A549 (cell line): Measurements from ENCODE around the gene SCGB1A1. TPM values are rescaled to one million over a fixed set of nuclear protein-coding genes. Genes with fewer than 3 reads are reported as not detected.

Experiments
- ATAC-seq, 2 experiments: fragments of 200-7000 bp in 1 of 2; fragments of >200 bp in 1 of 2; cut with Nextera tagmentation in 1 of 2; cut with Tn5 transposase in 1 of 2; 3 replicates each; pipeline versions ENCODE4 v1.8.0 to v1.9.1; 2018 to 2020; ENCODE audit warnings: mild to moderate bottlenecking in 1 of 2, moderate library complexity in 1 of 2
- CTCF ChIA-PET: fragments of 300-600 bp; sonication (Branson Sonifier 250); formaldehyde crosslinking; extraction: SDS; loops from one replicate; lab custom pipeline; 2021; ENCODE audit warnings: antibody characterized with exemption, inconsistent platforms; lab: Yijun Ruan, JAX
- POLR2A ChIA-PET: fragments of 350-600 bp; formaldehyde crosslinking; extraction: SDS; loops from one replicate; lab custom pipeline; 2021; ENCODE audit warnings: antibody characterized with exemption, inconsistent platforms; lab: Yijun Ruan, JAX
- DNase-seq, 2 experiments: peaks; one replicate each; pipeline versions ENCODE4 v3.0.0 to v3.0.0-alpha.2; 2011 to 2016; ENCODE audit warnings: low read depth in 1 of 2, low spot score in 1 of 2
- FAIRE-seq: peaks from 2 replicates; lab custom pipeline; 2011; peaks lifted over from hg19 to GRCh38; lab: Jason Lieb, UNC
- H3K27ac ChIP-seq, 2 experiments: fragments of >200 bp; sonication (Bioruptor Twin); formaldehyde crosslinking; 3 replicates each; pipeline ENCODE4 v1.5.1; 2016 to 2017
- H3K4me1 ChIP-seq: fragments of >200 bp; sonication (Bioruptor Twin); formaldehyde crosslinking; 3 replicates; pipeline ENCODE4 v1.6.1; 2016
- H3K4me2 ChIP-seq: fragments of >200 bp; sonication (Bioruptor Twin); formaldehyde crosslinking; 3 replicates; pipeline ENCODE4 v1.6.1; 2016
- H3K4me3 ChIP-seq: fragments of >200 bp; sonication (Bioruptor Twin); formaldehyde crosslinking; 3 replicates; pipeline ENCODE4 v1.5.1; 2016
- H3K9me3 ChIP-seq: fragments of >200 bp; sonication (Bioruptor Twin); formaldehyde crosslinking; 3 replicates; pipeline ENCODE4 v1.6.1; 2016
- BHLHE40 ChIP-seq: IDR thresholded peaks from 2 replicates; pipeline ENCODE4 v1.6.1; 2012; ENCODE audit warnings: low read depth, low read length, inconsistent platforms
- CBX2 ChIP-seq: fragments of 200-600 bp; sonication (generic); IDR thresholded peaks from 2 replicates; pipeline ENCODE4 v1.6.1; 2016; ENCODE audit warnings: low read depth, mild to moderate bottlenecking, borderline replicate concordance
- EHF ChIP-seq: fragments of 250-450 bp; sonication (Bioruptor Pico); IDR thresholded peaks from 2 replicates; pipeline ENCODE4 v1.5.0; 2020; ENCODE audit warnings: mild to moderate bottlenecking
- ESRRA ChIP-seq: fragments of 150-350 bp; IDR thresholded peaks from 2 replicates; pipeline ENCODE4 v1.6.1; 2014; ENCODE audit warnings: mild to moderate bottlenecking, low read length, borderline replicate concordance
- FOSL2 ChIP-seq, 2 experiments: fragments of 450-650 bp in 1 of 2; fragments of >200 bp in 1 of 2; sonication (Bioruptor Twin) in 1 of 2; formaldehyde crosslinking; IDR thresholded peaks; 2 replicates each; pipeline versions ENCODE4 v1.5.0 to v1.6.1; 2016 to 2020; ENCODE audit warnings: mild to moderate bottlenecking in 1 of 2, moderate library complexity in 1 of 2
- JUNB ChIP-seq: fragments of >200 bp; sonication (Bioruptor Twin); formaldehyde crosslinking; IDR thresholded peaks from 2 replicates; pipeline ENCODE4 v1.6.1; 2016
- MAZ ChIP-seq: fragments of 150-350 bp; IDR thresholded peaks from 2 replicates; pipeline ENCODE4 v1.6.1; 2014; ENCODE audit warnings: antibody characterized with exemption, low read depth, low read length, borderline replicate concordance
- PHF8 ChIP-seq: fragments of 200-600 bp; sonication (generic); IDR thresholded peaks from 2 replicates; pipeline ENCODE4 v1.6.1; 2016; ENCODE audit warnings: low read depth, mild to moderate bottlenecking, antibody characterized with exemption, moderate library complexity, borderline replicate concordance
- POLR2A ChIP-seq: IDR thresholded peaks from 2 replicates; pipeline ENCODE4 v1.6.1; 2012; ENCODE audit warnings: mild to moderate bottlenecking, low read length
- RAD21 ChIP-seq, 2 experiments: fragments of >200 bp in 1 of 2; sonication (Bioruptor Twin) in 1 of 2; formaldehyde crosslinking in 1 of 2; IDR thresholded peaks in 1 of 2; conservative IDR thresholded peaks in 1 of 2; 2 replicates in 1 of 2; 3 replicates in 1 of 2; pipeline ENCODE4 v1.6.1; 2012 to 2018; ENCODE audit warnings: inconsistent platforms in 1 of 2
- RFX5 ChIP-seq: fragments of 450-650 bp; IDR thresholded peaks from 2 replicates; pipeline ENCODE4 v1.7.1; 2014; ENCODE audit warnings: antibody characterized with exemption, mild to moderate bottlenecking, moderate library complexity
- SREBF2 ChIP-seq: fragments of 450-650 bp; IDR thresholded peaks from 2 replicates; pipeline ENCODE4 v1.6.1; 2014; ENCODE audit warnings: mild to moderate bottlenecking, moderate library complexity
- ZC3H11A ChIP-seq: fragments of 450-650 bp; IDR thresholded peaks from 2 replicates; pipeline ENCODE4 v1.6.1; 2014; ENCODE audit warnings: antibody characterized with exemption, mild to moderate bottlenecking
- ZFP36 ChIP-seq: fragments of 450-650 bp; IDR thresholded peaks from 2 replicates; pipeline ENCODE4 v1.6.1; 2014; ENCODE audit warnings: borderline replicate concordance; ENCODE audit not compliant: partially characterized antibody
- ZNF302 ChIP-seq: fragments of 250-450 bp; sonication (Bioruptor Pico); IDR thresholded peaks from 2 replicates; pipeline ENCODE4 v1.9.0; 2021; ENCODE audit warnings: inconsistent platforms, mild to moderate bottlenecking, moderate library complexity
- WGBS: methylation state at CpG from one replicate; pipeline ENCODE4 v1.1.6; 2017; ENCODE audit errors: missing lambda C conversion rate; 5-methylcytosine and 5-hydroxymethylcytosine counted together
- polyA plus RNA-seq, 4 experiments: library from polyadenylated mRNA; depleted of rRNA in 3 of 4; stranded (reverse); fragments of >200 nt; fragmentation: RNase III in 1 of 4; extraction: RNeasy Plus Mini Kit Qiagen cat#74134 plus additional on column Dnase treatment in 1 of 4; gene quantifications; 2 replicates in 3 of 4; 3 replicates in 1 of 4; pipeline ENCODE4 v1.2.3, GENCODE V29; 2011 to 2017
- TF ChIP-seq, protein P1 (sequence below): IDR thresholded peaks from 2 replicates; pipeline ENCODE4 v1.6.1; 2012
- TF ChIP-seq, protein P2 (sequence below): fragments of 200-600 bp; sonication (generic); IDR thresholded peaks from 2 replicates; pipeline ENCODE4 v1.6.1; 2016; ENCODE audit warnings: antibody characterized with exemption, mild to moderate bottlenecking, moderate library complexity
- TF ChIP-seq, protein P3 (sequence below): fragments of 250-450 bp; sonication (Bioruptor Pico); IDR thresholded peaks from 2 replicates; pipeline ENCODE4 v1.5.0; 2021; ENCODE audit warnings: mild to moderate bottlenecking, moderate library complexity, borderline replicate concordance

SCGB1A1 gene
- polyA plus RNA-seq, 2 of the 4 experiments (the other 2 are of a cell fraction) = 0.47 TPM; not detected in 1

DNA sequence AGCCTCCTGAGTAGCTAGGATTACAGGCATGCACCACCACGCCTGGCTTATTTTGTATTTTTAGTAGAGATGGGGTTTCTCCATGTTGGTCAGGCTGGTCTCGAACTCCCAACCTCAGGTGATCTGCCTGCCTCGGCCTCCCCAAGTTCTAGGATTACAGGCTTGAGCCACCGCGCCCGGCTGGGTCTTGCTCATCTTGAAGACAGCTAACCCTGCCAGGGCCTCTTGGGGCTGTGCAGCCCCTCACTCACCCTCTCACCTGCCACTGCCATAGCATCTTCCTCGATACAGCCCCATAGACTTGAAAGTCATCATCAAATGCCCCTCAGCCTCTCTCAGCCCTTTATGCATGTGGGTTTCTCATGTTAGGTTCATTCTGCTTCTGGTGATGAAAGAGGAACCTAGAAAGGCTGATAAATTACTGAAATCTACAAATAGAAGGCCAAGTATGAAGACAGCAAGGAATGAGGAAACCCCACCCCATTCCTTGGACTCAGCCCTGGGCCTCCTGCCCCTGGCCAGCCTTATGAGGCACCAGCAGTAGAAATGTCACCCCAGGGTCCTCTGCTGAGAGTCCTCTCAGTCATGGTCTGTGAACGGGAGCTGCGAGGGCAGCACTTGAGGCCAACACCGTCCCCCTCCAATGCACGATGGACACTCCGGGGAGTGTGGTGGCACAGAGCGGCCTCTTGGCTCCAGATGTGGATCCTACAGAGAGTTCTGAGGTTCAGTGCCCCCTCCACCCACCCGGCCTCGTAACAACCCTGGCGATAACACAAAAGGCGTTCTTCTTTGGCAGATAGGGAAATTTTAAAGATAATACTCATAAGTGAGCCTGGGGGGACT is 24.8 kb downstream of the SCGB1A1 start:
- ChIA-PET POLR2A (no interaction called here), CTCF (interaction anchor here (0.6 to 3.7 kb wide), 8 partner anchors 19 to 117 kb away, joined by 3 to 20 read pairs (median 4); no protein-coding TSS in a partner anchor)
- TF ChIP-seq JUNB = no peak
- TF ChIP-seq ZC3H11A = no peak
- H3K4me3 ChIP-seq = no peak overlapping the region
- ATAC-seq (no peak), DNase-seq (no peak), FAIRE-seq (no peak)
- WGBS = 94% methylated on average over 16 of the region's 17 CpGs
- H3K4me1 ChIP-seq = peaks cover 21% of the 10 kb centered on the region
- H3K9me3 ChIP-seq = no peaks in the 10 kb centered on the region
- no peak overlapping the region for H3K4me2 ChIP-seq
- peak overlapping the region in 1 of 2 experiments; percentile 9; a peak in 1 of 6 replicates for H3K27ac ChIP-seq

DNA sequence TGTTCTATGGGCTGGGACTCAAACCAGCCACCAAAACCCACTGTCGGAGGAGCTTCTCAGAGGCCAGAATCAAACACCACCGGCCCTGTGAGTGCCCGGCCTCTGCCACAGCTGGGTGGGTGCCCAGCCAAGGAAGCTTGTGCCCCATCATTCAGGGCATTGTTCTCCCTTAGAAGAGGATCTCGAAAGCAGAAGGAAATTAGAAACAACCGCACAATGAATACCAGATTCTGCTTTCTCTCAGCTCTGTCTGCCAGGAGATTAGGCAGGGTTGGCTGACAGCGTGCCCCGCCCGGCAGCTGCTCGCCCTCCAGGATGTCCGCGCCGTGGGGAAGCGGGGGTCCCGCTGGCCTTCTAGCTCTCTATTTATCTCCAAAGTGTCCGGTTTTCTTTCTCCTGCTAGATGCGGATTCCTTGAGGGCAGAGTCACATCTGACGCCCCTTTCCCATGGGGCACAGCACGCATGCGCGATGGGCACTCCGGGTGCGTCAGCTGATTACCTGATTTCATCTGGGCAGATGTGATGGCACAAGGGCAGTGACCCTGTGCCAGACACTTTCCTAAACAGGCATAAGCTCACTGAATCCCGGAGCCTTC is 25.5 kb downstream of the SCGB1A1 start:
- POLR2A ChIA-PET = no interaction called here
- DNase-seq (no peak), FAIRE-seq (no peak), ATAC-seq (no peak)
- CTCF ChIA-PET = interaction anchor here (0.6 to 3.7 kb wide), 8 partner anchors 20 to 116 kb away, joined by 3 to 20 read pairs (median 4); no protein-coding TSS in a partner anchor
- H3K27ac ChIP-seq = peak overlapping the region in 1 of 2 experiments; percentile 27; a peak in 1 of 6 replicates
- no peaks in the 10 kb centered on the region for H3K9me3 ChIP-seq
- TF ChIP-seq JUNB (no peak), POLR2A (no peak), RAD21 (conservative IDR thresholded peaks at IDR 0.05 in 1 of 2, IDR thresholded peaks at IDR 0.05 in 1 of 2) (no peak), MAZ (no peak), ZNF302 (CRISPR knock-in tag) (no peak), CBX2 (no peak), EHF (no peak), SREBF2 (no peak), ESRRA (no peak), PHF8 (no peak), FOSL2 (IDR thresholded peaks at IDR 0.05) (no peak), FOSL2 (CRISPR knock-in tag; IDR thresholded peaks at IDR 0.05) (no peak), ZFP36 (no peak), BHLHE40 (no peak), RFX5 (no peak)
- TF ChIP-seq, protein P1, sequence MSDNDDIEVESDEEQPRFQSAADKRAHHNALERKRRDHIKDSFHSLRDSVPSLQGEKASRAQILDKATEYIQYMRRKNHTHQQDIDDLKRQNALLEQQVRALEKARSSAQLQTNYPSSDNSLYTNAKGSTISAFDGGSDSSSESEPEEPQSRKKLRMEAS = no peak
- TF ChIP-seq, protein P2, sequence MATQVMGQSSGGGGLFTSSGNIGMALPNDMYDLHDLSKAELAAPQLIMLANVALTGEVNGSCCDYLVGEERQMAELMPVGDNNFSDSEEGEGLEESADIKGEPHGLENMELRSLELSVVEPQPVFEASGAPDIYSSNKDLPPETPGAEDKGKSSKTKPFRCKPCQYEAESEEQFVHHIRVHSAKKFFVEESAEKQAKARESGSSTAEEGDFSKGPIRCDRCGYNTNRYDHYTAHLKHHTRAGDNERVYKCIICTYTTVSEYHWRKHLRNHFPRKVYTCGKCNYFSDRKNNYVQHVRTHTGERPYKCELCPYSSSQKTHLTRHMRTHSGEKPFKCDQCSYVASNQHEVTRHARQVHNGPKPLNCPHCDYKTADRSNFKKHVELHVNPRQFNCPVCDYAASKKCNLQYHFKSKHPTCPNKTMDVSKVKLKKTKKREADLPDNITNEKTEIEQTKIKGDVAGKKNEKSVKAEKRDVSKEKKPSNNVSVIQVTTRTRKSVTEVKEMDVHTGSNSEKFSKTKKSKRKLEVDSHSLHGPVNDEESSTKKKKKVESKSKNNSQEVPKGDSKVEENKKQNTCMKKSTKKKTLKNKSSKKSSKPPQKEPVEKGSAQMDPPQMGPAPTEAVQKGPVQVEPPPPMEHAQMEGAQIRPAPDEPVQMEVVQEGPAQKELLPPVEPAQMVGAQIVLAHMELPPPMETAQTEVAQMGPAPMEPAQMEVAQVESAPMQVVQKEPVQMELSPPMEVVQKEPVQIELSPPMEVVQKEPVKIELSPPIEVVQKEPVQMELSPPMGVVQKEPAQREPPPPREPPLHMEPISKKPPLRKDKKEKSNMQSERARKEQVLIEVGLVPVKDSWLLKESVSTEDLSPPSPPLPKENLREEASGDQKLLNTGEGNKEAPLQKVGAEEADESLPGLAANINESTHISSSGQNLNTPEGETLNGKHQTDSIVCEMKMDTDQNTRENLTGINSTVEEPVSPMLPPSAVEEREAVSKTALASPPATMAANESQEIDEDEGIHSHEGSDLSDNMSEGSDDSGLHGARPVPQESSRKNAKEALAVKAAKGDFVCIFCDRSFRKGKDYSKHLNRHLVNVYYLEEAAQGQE = no peak
- TF ChIP-seq, protein P3, sequence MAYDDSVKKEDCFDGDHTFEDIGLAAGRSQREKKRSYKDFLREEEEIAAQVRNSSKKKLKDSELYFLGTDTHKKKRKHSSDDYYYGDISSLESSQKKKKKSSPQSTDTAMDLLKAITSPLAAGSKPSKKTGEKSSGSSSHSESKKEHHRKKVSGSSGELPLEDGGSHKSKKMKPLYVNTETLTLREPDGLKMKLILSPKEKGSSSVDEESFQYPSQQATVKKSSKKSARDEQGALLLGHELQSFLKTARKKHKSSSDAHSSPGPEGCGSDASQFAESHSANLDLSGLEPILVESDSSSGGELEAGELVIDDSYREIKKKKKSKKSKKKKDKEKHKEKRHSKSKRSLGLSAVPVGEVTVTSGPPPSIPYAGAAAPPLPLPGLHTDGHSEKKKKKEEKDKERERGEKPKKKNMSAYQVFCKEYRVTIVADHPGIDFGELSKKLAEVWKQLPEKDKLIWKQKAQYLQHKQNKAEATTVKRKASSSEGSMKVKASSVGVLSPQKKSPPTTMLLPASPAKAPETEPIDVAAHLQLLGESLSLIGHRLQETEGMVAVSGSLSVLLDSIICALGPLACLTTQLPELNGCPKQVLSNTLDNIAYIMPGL = no peak
- no peak overlapping the region for H3K4me2 ChIP-seq
- no peak overlapping the region for H3K4me3 ChIP-seq
- H3K4me1 ChIP-seq = peaks cover 23% of the 10 kb centered on the region
- 94% methylated on average over 23 of the region's 23 CpGs for WGBS
